Measurements from ENCODE around the gene C2orf15.
A peak's percentile ranks its signal among the peaks of the same experiment; 100 is the strongest.

Gene C2orf15

GRCh38 chr2:99166218-99166617, 24.7 kb downstream of the C2orf15 start:
- Histone ChIP-seq H3K4me1 (ENCODE audit: insufficient read depth, insufficient read length) (no peaks in the 10 kb centered on the region), H3K9me3 (ENCODE audit: insufficient read depth, low read length) (no peaks in the 10 kb centered on the region), H3K36me3 (ENCODE audit: insufficient read depth, insufficient read length, low read length) (peaks cover 66% of the 10 kb centered on the region), H3K9ac (ENCODE audit: insufficient read length, low read depth) (no peak overlapping the region), H3K4me3 (ENCODE audit: insufficient read length, low read depth) (no peak overlapping the region), H3K27me3 (ENCODE audit: insufficient read depth, insufficient read length) (no peaks in the 10 kb centered on the region)
- no peak for DNase-seq (ENCODE audit: low read depth, low spot score)
- no peak for TF ChIP-seq ZNF274 (IDR thresholded peaks at IDR 0.05; ENCODE audit: low read depth, low read length)
- TF ChIP-seq SUZ12 (IDR thresholded peaks at IDR 0.05; ENCODE audit: extremely low read depth, insufficient read depth, insufficient read length), result no peak
- TF ChIP-seq YY1 (IDR thresholded peaks at IDR 0.05; ENCODE audit: insufficient read depth, insufficient read length), result no peak

GRCh38 chr2:99169534-99169933, 28.0 kb downstream of the C2orf15 start:
- H3K4me3 ChIP-seq (ENCODE audit: insufficient read length, low read depth), result no peak overlapping the region
- peaks cover 85% of the 10 kb centered on the region for H3K36me3 ChIP-seq (ENCODE audit: insufficient read depth, insufficient read length, low read length)
- no peak for DNase-seq (ENCODE audit: low read depth, low spot score)
- H3K9me3 ChIP-seq (ENCODE audit: insufficient read depth, low read length), result no peaks in the 10 kb centered on the region
- no peaks in the 10 kb centered on the region for H3K27me3 ChIP-seq (ENCODE audit: insufficient read depth, insufficient read length)
- no peaks in the 10 kb centered on the region for H3K4me1 ChIP-seq (ENCODE audit: insufficient read depth, insufficient read length)
- no peak overlapping the region for H3K9ac ChIP-seq (ENCODE audit: insufficient read length, low read depth)
- TF ChIP-seq ZNF274 (IDR thresholded peaks at IDR 0.05; ENCODE audit: low read depth, low read length), result no peak
- TF ChIP-seq SUZ12 (IDR thresholded peaks at IDR 0.05; ENCODE audit: extremely low read depth, insufficient read depth, insufficient read length), result no peak
- no peak for TF ChIP-seq YY1 (IDR thresholded peaks at IDR 0.05; ENCODE audit: insufficient read depth, insufficient read length)

- Histone ChIP-seq H3K4me1 (ENCODE audit: insufficient read depth, insufficient read length) (no peaks in the 10 kb centered on the region), H3K27me3 (ENCODE audit: insufficient read depth, insufficient read length) (no peaks in the 10 kb centered on the region), H3K36me3 (ENCODE audit: insufficient read depth, insufficient read length, low read length) (peaks cover 69% of the 10 kb centered on the region), H3K9ac (ENCODE audit: insufficient read length, low read depth) (no peak overlapping the region), H3K4me3 (ENCODE audit: insufficient read length, low read depth) (no peak overlapping the region), H3K9me3 (ENCODE audit: insufficient read depth, low read length) (no peaks in the 10 kb centered on the region)
- no peak for TF ChIP-seq SUZ12 (IDR thresholded peaks at IDR 0.05; ENCODE audit: extremely low read depth, insufficient read depth, insufficient read length)
- no peak for TF ChIP-seq ZNF274 (IDR thresholded peaks at IDR 0.05; ENCODE audit: low read depth, low read length)
- no peak for TF ChIP-seq YY1 (IDR thresholded peaks at IDR 0.05; ENCODE audit: insufficient read depth, insufficient read length)
- no peak for DNase-seq (ENCODE audit: low read depth, low spot score)
Observed at GRCh38 chr2:99171377-99172140, 30.1 kb downstream of the C2orf15 start.

GRCh38 chr2:99180755-99181623, 39.5 kb downstream of the C2orf15 start, which contains the start of the genes MITD1 and MRPL30:
Gene MITD1 (minus strand): TSS chr2:99181058. CDS start chr2:99180981, 77 bp downstream.
Gene MRPL30 (plus strand): TSS chr2:99181184. CDS start chr2:99186204, 5,020 bp downstream.
- Histone ChIP-seq H3K36me3 (ENCODE audit: insufficient read depth, insufficient read length, low read length) (peaks cover 26% of the 10 kb centered on the region), H3K9ac (ENCODE audit: insufficient read length, low read depth) (peak within 1 kb of the TSS; percentile 93), H3K4me3 (ENCODE audit: insufficient read length, low read depth) (peak within 1 kb of the TSS; percentile 84), H3K9me3 (ENCODE audit: insufficient read depth, low read length) (no peaks in the 10 kb centered on the region), H3K4me1 (ENCODE audit: insufficient read depth, insufficient read length) (no peaks in the 10 kb centered on the region), H3K27me3 (ENCODE audit: insufficient read depth, insufficient read length) (no peaks in the 10 kb centered on the region)
- peak; percentile 93 for DNase-seq (ENCODE audit: low read depth, low spot score)
- no peak for TF ChIP-seq SUZ12 (IDR thresholded peaks at IDR 0.05; ENCODE audit: extremely low read depth, insufficient read depth, insufficient read length)
- no peak for TF ChIP-seq YY1 (IDR thresholded peaks at IDR 0.05; ENCODE audit: insufficient read depth, insufficient read length)
- TF ChIP-seq ZNF274 (IDR thresholded peaks at IDR 0.05; ENCODE audit: low read depth, low read length), result no peak

- H3K27me3 ChIP-seq (ENCODE audit: insufficient read depth, insufficient read length), result no peaks in the 10 kb centered on the region
- H3K9ac ChIP-seq (ENCODE audit: insufficient read length, low read depth), result peak overlapping the region; percentile 93
- no peak for TF ChIP-seq ZNF274 (IDR thresholded peaks at IDR 0.05; ENCODE audit: low read depth, low read length)
- TF ChIP-seq SUZ12 (IDR thresholded peaks at IDR 0.05; ENCODE audit: extremely low read depth, insufficient read depth, insufficient read length), result no peak
- TF ChIP-seq YY1 (IDR thresholded peaks at IDR 0.05; ENCODE audit: insufficient read depth, insufficient read length), result no peak
- peak overlapping the region; percentile 84 for H3K4me3 ChIP-seq (ENCODE audit: insufficient read length, low read depth)
- H3K4me1 ChIP-seq (ENCODE audit: insufficient read depth, insufficient read length), result no peaks in the 10 kb centered on the region
- H3K9me3 ChIP-seq (ENCODE audit: insufficient read depth, low read length), result no peaks in the 10 kb centered on the region
- DNase-seq (ENCODE audit: low read depth, low spot score), result no peak
- peaks cover 31% of the 10 kb centered on the region for H3K36me3 ChIP-seq (ENCODE audit: insufficient read depth, insufficient read length, low read length)
Observed at GRCh38 chr2:99181624-99182000, 40.1 kb downstream of the C2orf15 start.

GRCh38 chr2:99183025-99183424, 41.5 kb downstream of the C2orf15 start:
- Histone ChIP-seq H3K9ac (ENCODE audit: insufficient read length, low read depth) (no peak overlapping the region), H3K4me1 (ENCODE audit: insufficient read depth, insufficient read length) (no peaks in the 10 kb centered on the region), H3K36me3 (ENCODE audit: insufficient read depth, insufficient read length, low read length) (peaks cover 33% of the 10 kb centered on the region), H3K27me3 (ENCODE audit: insufficient read depth, insufficient read length) (no peaks in the 10 kb centered on the region), H3K9me3 (ENCODE audit: insufficient read depth, low read length) (no peaks in the 10 kb centered on the region), H3K4me3 (ENCODE audit: insufficient read length, low read depth) (no peak overlapping the region)
- no peak for DNase-seq (ENCODE audit: low read depth, low spot score)
- no peak for TF ChIP-seq ZNF274 (IDR thresholded peaks at IDR 0.05; ENCODE audit: low read depth, low read length)
- TF ChIP-seq YY1 (IDR thresholded peaks at IDR 0.05; ENCODE audit: insufficient read depth, insufficient read length), result no peak
- no peak for TF ChIP-seq SUZ12 (IDR thresholded peaks at IDR 0.05; ENCODE audit: extremely low read depth, insufficient read depth, insufficient read length)

GRCh38 chr2:99184811-99185210, 43.3 kb downstream of the C2orf15 start:
- Histone ChIP-seq H3K9ac (ENCODE audit: insufficient read length, low read depth) (no peak overlapping the region), H3K27me3 (ENCODE audit: insufficient read depth, insufficient read length) (no peaks in the 10 kb centered on the region), H3K4me1 (ENCODE audit: insufficient read depth, insufficient read length) (no peaks in the 10 kb centered on the region), H3K4me3 (ENCODE audit: insufficient read length, low read depth) (no peak overlapping the region), H3K9me3 (ENCODE audit: insufficient read depth, low read length) (no peaks in the 10 kb centered on the region), H3K36me3 (ENCODE audit: insufficient read depth, insufficient read length, low read length) (peaks cover 38% of the 10 kb centered on the region)
- DNase-seq (ENCODE audit: low read depth, low spot score), result no peak
- no peak for TF ChIP-seq SUZ12 (IDR thresholded peaks at IDR 0.05; ENCODE audit: extremely low read depth, insufficient read depth, insufficient read length)
- no peak for TF ChIP-seq ZNF274 (IDR thresholded peaks at IDR 0.05; ENCODE audit: low read depth, low read length)
- no peak for TF ChIP-seq YY1 (IDR thresholded peaks at IDR 0.05; ENCODE audit: insufficient read depth, insufficient read length)
